ENCODE measurements around the gene ADAM11. TPM values are rescaled to one million over a fixed set of nuclear protein-coding genes. Genes with fewer than 3 reads are reported as not detected.

Gene ADAM11
- total and polyA plus RNA-seq, 2 of the 13 experiments (the other 11 are each of a cell fraction or from before 2014, with no cell fraction given), result 0.38 to 0.91 TPM

GRCh38 chr17:44830359-44831288, 71.8 kb downstream of the ADAM11 start (continued):
- TF ChIP-seq EHMT2 (IDR thresholded peaks at IDR 0.05; ENCODE audit: borderline replicate concordance, low read depth, low read length) (no peak), TFDP1 (CRISPR knock-in tag; IDR thresholded peaks at IDR 0.05; ENCODE audit: borderline replicate concordance) (peak; percentile 18; the same call in 1 of the 2 replicates), ZNF543 (CRISPR knock-in tag; IDR thresholded peaks at IDR 0.05) (no peak), EP300 (IDR thresholded peaks at IDR 0.05; ENCODE audit: low read depth in 2 of 2, low read length in 2 of 2) (no peak), EP300 (CRISPR knock-in tag; IDR thresholded peaks at IDR 0.05; ENCODE audit: borderline replicate concordance) (no peak), MAX (IDR thresholded peaks at IDR 0.05) (peak; percentile 70; the same call in 1 of the 2 replicates), ZSCAN20 (CRISPR knock-in tag; IDR thresholded peaks at IDR 0.05; ENCODE audit: borderline replicate concordance) (no peak), ZNF747 (CRISPR knock-in tag; IDR thresholded peaks at IDR 0.05; ENCODE audit: borderline replicate concordance) (no peak), ZNF337 (CRISPR knock-in tag; IDR thresholded peaks at IDR 0.05; ENCODE audit: borderline replicate concordance, low read depth) (no peak), DPF2 (CRISPR knock-in tag; IDR thresholded peaks at IDR 0.05; ENCODE audit: borderline replicate concordance, low read depth) (no peak), POGK (CRISPR knock-in tag; conservative IDR thresholded peaks at IDR 0.05) (0 out of 2 replicates have a peak, but pooled peaks have one; percentile 24), SALL2 (CRISPR knock-in tag; IDR thresholded peaks at IDR 0.05) (peak; percentile 65; the same call in 1 of the 2 replicates), ZNF687 (CRISPR knock-in tag; IDR thresholded peaks at IDR 0.05) (peak; percentile 43), ZNF7 (CRISPR knock-in tag; IDR thresholded peaks at IDR 0.05) (no peak), RCOR2 (CRISPR knock-in tag; IDR thresholded peaks at IDR 0.05) (no peak)
- TF ChIP-seq, protein P1, sequence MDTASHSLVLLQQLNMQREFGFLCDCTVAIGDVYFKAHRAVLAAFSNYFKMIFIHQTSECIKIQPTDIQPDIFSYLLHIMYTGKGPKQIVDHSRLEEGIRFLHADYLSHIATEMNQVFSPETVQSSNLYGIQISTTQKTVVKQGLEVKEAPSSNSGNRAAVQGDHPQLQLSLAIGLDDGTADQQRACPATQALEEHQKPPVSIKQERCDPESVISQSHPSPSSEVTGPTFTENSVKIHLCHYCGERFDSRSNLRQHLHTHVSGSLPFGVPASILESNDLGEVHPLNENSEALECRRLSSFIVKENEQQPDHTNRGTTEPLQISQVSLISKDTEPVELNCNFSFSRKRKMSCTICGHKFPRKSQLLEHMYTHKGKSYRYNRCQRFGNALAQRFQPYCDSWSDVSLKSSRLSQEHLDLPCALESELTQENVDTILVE (CRISPR knock-in tag; IDR thresholded peaks at IDR 0.05), result no peak
- TF ChIP-seq, protein P2, sequence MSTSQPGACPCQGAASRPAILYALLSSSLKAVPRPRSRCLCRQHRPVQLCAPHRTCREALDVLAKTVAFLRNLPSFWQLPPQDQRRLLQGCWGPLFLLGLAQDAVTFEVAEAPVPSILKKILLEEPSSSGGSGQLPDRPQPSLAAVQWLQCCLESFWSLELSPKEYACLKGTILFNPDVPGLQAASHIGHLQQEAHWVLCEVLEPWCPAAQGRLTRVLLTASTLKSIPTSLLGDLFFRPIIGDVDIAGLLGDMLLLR (CRISPR knock-in tag; IDR thresholded peaks at IDR 0.05), result 0 out of 2 replicates have a peak, but pooled peaks have one; percentile 76
